ENCODE data around the gene MTSS2.
A peak's percentile ranks its signal among the peaks of the same experiment; 100 is the strongest.

MTSS2 gene

GRCh38 chr16:70685938-70686375, at the start of gene MTSS2:
TSS of gene MTSS2 (minus strand) at chr16:70686053. CDS start at chr16:70685791, 262 bp downstream.
- peak within 1 kb of the TSS; percentile 85 for H3K4me3 ChIP-seq (ENCODE audit: low read depth, low read length)
- no peak for TF ChIP-seq CTCF (IDR thresholded peaks at IDR 0.05; ENCODE audit: low read depth, low read length)

GRCh38 chr16:70735141-70735979, 49.5 kb upstream of the MTSS2 start:
- H3K4me3 ChIP-seq (ENCODE audit: low read depth, low read length): no peak overlapping the region
- no peak for TF ChIP-seq CTCF (IDR thresholded peaks at IDR 0.05; ENCODE audit: low read depth, low read length)

- TF ChIP-seq CTCF (IDR thresholded peaks at IDR 0.05; ENCODE audit: low read depth, low read length): no peak
- H3K4me3 ChIP-seq (ENCODE audit: low read depth, low read length): no peak overlapping the region
Observed at GRCh38 chr16:70734522-70735095, 48.8 kb upstream of the MTSS2 start.

- no peak for TF ChIP-seq CTCF (IDR thresholded peaks at IDR 0.05; ENCODE audit: low read depth, low read length)
- H3K4me3 ChIP-seq (ENCODE audit: low read depth, low read length): no peak overlapping the region
Observed at GRCh38 chr16:70730944-70731343, 45.1 kb upstream of the MTSS2 start.

- no peak for TF ChIP-seq CTCF (IDR thresholded peaks at IDR 0.05; ENCODE audit: low read depth, low read length)
- no peak overlapping the region for H3K4me3 ChIP-seq (ENCODE audit: low read depth, low read length)
Observed at GRCh38 chr16:70730031-70730430, 44.2 kb upstream of the MTSS2 start.

GRCh38 chr16:70729292-70729691, 43.4 kb upstream of the MTSS2 start:
- no peak for TF ChIP-seq CTCF (IDR thresholded peaks at IDR 0.05; ENCODE audit: low read depth, low read length)
- no peak overlapping the region for H3K4me3 ChIP-seq (ENCODE audit: low read depth, low read length)

GRCh38 chr16:70728150-70728549, 42.3 kb upstream of the MTSS2 start:
- TF ChIP-seq CTCF (IDR thresholded peaks at IDR 0.05; ENCODE audit: low read depth, low read length): no peak
- H3K4me3 ChIP-seq (ENCODE audit: low read depth, low read length): no peak overlapping the region

Measured in WI38 (cell line).